Dedifferentiated amniotic fluid mesenchymal stem cell (primary cell): ENCODE results near the gene INHBB.
"Not testable (repeated sequence)": the region's sequence is repeated elsewhere in the genome, so short reads cannot be mapped to it uniquely, and the experiment has no call there.

ENCODE experiments used
- DNase-seq: peaks from one replicate; pipeline ENCODE4 v3.0.0-alpha.2; 2016; ENCODE audit errors: extremely low spot score

INHBB gene

GRCh38 chr2:120316071-120316470 is 29.9 kb upstream of the INHBB start:
- DNase-seq = no peak

DNA sequence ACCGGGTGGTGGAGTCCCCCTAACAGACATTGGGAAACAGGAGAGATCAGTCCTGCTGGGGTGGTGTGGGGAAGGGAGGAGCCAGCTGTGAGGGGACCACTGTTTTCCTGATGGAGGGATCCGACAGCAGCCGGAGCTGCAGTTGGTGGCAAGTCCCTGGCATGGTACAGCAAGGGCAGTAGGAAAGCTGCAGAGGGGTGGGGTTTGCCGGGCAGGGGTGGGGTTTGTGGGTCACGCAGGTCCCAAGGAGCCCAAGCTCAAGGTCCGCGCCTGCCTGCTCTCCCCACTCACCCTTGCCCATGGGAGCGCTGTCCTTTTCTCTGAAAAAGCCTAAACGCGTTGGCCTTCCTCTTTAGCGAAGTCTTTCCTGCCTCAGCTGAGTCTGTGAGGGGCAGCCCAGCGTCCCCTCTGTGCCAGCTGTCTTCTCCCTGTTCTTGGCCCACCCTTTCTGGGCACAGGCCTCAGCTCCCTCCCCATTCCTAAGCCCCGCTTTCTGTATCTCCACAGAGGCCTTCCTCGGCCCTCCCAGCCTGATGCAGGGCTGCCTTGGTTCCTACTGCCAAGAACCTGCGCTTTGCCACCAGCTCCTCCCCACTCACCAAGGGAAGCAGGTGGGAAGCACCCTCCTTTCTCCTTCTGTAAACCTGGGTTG is 29.3 kb upstream of the INHBB start:
- no peak for DNase-seq

- DNase-seq = no peak
Observed at GRCh38 chr2:120317180-120317533, 28.8 kb upstream of the INHBB start.

DNA sequence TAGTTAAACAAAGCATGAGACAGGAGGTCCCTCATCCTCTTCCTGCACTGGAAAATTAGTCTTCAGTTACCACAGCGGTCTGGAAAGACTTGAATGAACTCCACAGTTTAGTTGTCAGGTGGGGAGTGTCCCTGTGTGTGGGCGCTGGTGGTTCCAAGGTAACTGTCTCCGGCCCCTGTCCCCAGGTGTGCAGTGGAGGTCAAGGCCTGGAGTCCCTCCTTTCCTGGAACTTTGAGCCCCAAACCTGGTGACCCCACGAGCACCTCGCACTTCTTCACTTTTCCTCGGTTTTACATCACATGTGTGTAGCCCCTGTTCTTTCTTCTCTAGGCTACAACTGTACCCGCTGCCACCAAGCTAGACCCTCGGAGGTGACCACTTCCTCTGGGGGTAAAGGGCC is 28.0 kb upstream of the INHBB start:
- no peak for DNase-seq

DNA sequence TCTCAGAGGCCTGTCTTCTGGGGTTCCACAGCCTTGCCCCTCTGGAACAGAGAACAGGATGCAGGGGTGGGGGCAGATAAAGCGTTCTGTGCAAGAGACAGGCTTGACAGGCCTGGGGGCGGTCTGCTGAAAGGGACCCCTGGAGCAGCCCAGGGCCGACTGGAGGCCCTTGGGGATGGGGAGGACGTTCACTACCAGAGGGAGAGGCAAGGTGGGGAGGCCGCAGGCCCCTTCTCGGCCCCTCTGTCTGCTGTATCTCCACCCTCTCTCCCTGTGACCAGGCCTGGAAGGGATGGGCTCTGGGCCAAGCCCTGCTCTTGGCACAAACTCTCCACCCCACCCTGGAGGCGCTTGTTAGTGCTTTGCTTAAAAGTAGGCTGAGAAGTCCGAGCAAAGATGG is 27.3 kb upstream of the INHBB start:
- DNase-seq = no peak

DNA sequence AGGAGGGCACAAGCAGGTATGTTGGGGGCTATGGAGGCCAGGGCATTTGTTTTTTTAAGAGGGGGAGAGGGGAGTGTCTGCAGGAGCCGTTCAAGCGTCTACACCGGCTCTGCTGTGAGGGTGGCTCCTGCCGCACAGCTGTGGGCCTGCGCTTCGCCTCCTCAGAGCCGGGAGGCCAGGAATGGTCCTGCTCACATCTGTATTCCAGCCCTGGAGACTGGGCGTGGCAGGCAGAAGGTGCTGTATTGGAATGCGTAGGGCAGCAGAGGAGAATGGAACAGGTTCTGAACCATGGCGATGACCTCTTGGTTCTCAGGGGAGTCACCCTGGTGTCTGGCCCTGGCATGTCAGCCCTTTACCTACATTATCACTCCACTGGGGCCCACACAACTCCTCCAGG is 26.8 kb upstream of the INHBB start:
- no peak for DNase-seq

DNA sequence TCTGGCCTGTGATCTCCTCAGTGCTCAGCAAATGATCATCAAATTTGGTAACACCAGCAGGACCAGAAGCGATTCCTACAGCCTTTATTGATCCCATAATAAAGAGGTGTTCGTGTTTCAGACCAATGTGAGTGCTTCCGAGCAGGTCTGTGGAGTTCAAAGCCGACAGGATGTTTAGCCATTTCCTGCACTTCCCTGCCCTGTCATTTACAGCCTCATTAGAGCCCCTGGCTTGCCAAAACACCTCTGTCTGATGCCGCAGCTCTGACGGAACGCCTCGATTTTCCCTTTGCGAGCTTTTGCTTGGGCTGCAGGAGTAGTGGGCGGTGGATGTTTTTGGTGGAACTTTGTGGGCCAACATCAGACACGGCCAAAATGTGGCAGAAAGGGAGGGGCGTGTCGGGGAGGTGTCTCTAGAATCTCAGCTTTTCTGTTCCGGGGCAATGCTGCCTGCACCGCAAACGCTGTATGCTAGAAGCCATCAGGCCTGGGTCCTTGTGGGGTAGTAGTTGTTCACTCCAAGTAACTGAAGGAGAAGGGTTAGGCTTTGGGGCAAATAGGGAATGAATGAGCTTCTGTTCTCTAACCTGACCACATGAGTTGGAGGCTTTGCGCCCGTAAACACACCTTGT is 26.1 kb upstream of the INHBB start:
- no peak for DNase-seq

GRCh38 chr2:120320318-120320851 is 25.6 kb upstream of the INHBB start:
- DNase-seq = no peak

GRCh38 chr2:120320887-120321556 is 24.9 kb upstream of the INHBB start:
- not testable (repeated sequence) for DNase-seq

DNA sequence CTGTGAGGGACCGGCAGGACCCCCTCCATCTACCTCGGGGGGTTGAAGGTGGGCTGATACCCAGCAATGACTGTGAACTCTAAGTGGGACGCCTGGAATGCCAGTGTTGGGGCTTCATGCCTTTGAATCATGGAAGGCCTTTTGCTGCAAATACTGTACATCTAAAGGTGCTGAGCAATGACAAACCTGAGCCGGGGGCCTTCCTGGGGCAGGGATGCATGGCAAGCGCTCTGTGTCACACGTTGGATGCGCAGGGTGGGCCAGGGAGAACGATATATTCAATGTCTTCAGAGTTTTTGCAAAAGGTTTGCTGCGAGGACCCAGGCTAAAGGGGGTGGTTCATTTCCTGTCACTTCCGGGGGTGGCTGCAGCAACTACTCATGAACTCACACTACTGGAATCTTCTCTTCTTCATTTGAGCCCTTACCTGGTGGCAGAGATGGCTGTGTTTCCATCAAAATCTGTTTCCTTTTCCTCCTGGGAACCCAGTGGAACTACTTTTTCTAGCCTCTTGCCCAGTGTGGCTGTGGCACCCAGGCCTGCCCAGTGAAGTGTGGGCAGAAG is 24.1 kb upstream of the INHBB start:
- no peak for DNase-seq

- no peak for DNase-seq
Observed at GRCh38 chr2:120322329-120322728, 23.6 kb upstream of the INHBB start.

GRCh38 chr2:120323214-120323613 is 22.7 kb upstream of the INHBB start:
- no peak for DNase-seq

GRCh38 chr2:120323807-120324399 is 22.0 kb upstream of the INHBB start:
- no peak for DNase-seq

DNA sequence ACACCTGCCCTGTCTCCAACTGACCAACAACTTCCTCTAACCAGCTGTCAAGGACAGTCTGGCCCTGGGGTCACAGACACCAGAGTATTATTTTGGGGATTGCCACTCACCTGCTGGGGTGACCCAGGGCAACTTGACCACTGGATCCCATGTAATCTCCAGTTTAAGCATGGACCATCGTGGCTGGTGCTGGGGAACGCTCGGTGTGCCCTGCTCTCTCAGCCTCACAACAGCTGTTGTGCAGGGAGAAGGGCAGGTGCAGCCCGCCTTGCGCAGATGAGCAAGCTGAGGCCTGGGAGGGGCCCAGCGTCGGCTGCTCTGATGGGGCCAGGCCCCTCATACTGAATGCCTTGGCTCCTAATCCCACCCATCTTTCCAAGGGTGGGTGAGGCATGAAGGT is 21.0 kb upstream of the INHBB start:
- DNase-seq = no peak

DNA sequence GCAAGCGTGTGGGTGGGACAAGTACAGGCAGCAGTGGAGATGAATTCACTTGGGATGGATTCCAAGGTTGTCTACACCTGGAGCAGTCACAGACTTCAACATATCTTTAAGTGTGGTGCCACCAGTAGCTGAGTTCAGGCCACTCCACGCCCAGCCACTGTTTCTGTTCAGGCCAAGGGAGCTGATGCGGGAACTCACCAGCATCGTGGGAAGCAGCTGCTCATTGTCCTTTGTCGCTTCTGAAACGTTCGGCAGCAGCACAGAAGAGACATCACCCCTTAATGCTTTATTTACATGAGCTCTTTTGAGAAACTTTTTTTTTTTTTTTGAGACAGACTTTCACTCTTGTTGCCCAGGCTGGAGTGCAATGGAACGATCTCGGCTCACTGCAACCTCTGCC is 19.9 kb upstream of the INHBB start:
- no peak for DNase-seq

DNA sequence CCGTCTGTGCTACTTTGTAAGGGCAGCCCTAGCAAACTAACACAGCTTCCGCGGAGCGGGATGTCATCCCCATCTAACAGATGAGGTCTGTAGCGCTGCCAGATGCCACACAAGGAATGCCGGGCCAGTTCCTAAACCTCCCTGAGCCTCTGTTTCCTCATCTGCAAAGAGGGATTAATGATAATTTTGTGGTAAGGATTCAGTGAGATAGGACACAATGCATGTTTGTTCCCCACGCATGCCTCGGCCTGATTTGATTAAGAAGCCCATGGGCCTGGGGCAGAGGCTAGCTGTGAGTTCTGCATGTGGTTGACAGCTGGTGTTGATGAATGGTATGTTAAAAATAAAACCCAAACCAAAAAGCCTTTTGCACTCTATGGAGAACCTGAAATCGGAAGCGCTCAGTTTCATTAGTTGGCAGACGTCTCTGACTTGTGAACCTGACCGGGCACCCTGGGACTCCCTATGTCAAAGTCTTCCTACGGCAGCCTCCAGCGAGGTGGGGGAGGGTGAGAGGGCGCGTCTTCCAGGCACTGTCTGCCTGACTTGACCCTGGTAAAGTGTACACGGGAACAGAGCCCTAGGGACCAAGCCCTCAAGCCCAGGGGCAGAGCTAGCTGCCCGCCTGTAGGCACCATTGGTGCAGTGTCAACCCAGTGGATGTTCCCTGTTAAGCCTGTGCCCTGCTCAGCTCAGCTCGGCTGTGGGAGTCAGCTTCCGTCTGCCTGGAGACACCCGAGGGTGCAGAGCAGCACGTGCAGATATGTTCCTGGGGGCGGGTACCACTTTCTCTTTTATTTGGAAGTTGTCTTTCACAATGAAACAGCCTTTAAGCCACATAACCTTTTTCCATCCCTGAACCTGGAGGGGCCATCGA is 14.8 kb upstream of the INHBB start:
- DNase-seq = no peak

GRCh38 chr2:120331903-120332302 is 14.0 kb upstream of the INHBB start:
- DNase-seq = no peak

- DNase-seq = no peak
Observed at GRCh38 chr2:120332384-120332783, 13.6 kb upstream of the INHBB start.

- no peak for DNase-seq
Observed at GRCh38 chr2:120334068-120334467, 11.9 kb upstream of the INHBB start.

DNA sequence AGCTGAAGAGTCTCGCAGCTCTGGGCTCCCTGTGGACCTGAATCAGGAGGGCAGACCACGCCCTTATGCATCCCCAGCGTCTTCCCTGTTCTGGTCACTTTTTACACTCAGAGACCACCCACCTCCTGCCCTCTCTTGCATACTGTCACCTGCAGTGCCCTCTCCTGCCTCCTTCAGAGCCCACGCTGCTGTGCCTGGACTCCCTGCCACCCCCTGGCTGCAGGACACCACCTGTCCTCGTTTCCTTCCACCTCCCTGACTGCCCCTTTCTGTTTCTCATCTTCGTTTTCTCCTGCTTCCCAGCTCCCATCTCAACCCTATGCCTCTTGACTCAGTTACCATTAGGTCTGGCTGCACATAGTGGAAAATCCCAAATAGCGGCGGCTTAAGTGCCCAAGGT is 9.2 kb upstream of the INHBB start:
- no peak for DNase-seq

DNA sequence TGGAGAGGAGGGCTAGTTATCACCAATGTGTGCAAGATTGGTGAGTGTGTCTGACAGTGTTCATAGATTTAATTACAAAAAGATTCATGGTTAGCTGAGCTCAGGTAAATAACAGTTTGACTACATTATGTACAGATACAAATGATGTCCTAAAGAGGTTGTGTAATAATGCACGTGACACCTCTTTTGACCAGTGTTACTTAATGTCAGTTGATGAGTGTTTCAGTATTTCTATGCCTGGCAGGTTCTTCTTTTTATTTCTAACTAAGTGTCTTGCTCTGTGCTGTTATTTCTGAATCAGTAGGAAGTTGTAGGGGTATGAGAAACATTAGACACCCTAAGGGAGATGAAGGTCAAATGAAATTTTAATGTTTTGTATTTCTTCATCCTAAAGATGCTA is 7.9 kb upstream of the INHBB start:
- no peak for DNase-seq
